Parathyroid adenoma (tissue), 2 donors: ENCODE measurements around the gene DNAJC16.

Experiments used
- H2AFZ ChIP-seq: fragments of 300-600 bp; sonication (generic); one replicate; pipeline ENCODE4 v1.7.0; 2017; ENCODE audit warnings: antibody characterized with exemption, mild to moderate bottlenecking
- H3K27ac ChIP-seq: fragments of 300-600 bp; sonication (generic); one replicate; pipeline ENCODE4 v1.7.0; 2017
- H3K27me3 ChIP-seq: fragments of 300-600 bp; sonication (generic); one replicate; pipeline ENCODE4 v1.7.0; 2017; ENCODE audit warnings: low read length; ENCODE audit not compliant: control insufficient read depth, insufficient read depth
- H3K36me3 ChIP-seq: fragments of 300-600 bp; sonication (generic); one replicate; pipeline ENCODE4 v1.7.0; 2017; ENCODE audit warnings: low read length; ENCODE audit not compliant: control insufficient read depth, insufficient read depth
- H3K4me1 ChIP-seq: fragments of 300-600 bp; sonication (generic); one replicate; pipeline ENCODE4 v1.7.0; 2017; ENCODE audit warnings: control low read depth
- H3K4me2 ChIP-seq: fragments of 300-600 bp; sonication (generic); one replicate; pipeline ENCODE4 v1.7.0; 2017; ENCODE audit warnings: low read length
- H3K4me3 ChIP-seq: fragments of 300-600 bp; sonication (generic); one replicate; pipeline ENCODE4 v1.7.0; 2017; ENCODE audit warnings: low read depth, low read length
- H3K79me2 ChIP-seq: fragments of 300-600 bp; sonication (generic); one replicate; pipeline ENCODE4 v1.7.0; 2017; ENCODE audit warnings: control low read depth
- H3K9ac ChIP-seq: fragments of 300-600 bp; sonication (generic); one replicate; pipeline ENCODE4 v1.7.0; 2017; ENCODE audit warnings: mild to moderate bottlenecking
- H3K9me3 ChIP-seq: fragments of 300-600 bp; sonication (generic); one replicate; pipeline ENCODE4 v1.7.0; 2017; ENCODE audit warnings: low read length; ENCODE audit not compliant: control insufficient read depth
- CTCF ChIP-seq: fragments of 300-600 bp; sonication (generic); IDR thresholded peaks from one replicate; pipeline ENCODE4 v1.7.0; 2017; ENCODE audit warnings: antibody characterized with exemption, mild to moderate bottlenecking
- donor health status: primary hyperparathyroidism.

Gene DNAJC16

DNA sequence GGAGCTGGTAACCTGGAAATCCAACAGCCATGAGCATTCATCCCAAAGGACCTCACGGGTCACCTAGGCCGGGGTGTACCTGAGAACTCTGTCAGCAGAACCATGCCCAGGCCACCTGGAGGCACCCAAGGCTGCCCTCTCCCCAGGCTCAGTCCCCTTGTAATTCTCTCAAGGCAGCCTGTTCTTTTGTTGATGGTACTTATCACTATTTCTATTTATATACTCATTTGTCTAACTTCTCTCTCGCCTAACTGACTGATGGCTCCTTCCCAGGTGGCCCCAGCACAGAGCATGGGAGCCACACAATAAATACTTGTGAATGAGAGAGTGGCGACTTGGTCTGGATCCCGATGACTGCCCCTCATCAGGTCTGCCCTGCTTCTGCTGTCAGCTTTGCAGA lies 19.4 kb upstream of the DNAJC16 start:
- Histone ChIP-seq H3K4me3 (no peak overlapping the region), H3K4me1 (no peaks in the 10 kb centered on the region), H3K9ac (no peak overlapping the region), H2AFZ (no peak overlapping the region), H3K9me3 (no peaks in the 10 kb centered on the region), H3K27ac (no peak overlapping the region), H3K36me3 (no peaks in the 10 kb centered on the region), H3K27me3 (no peaks in the 10 kb centered on the region), H3K4me2 (no peak overlapping the region), H3K79me2 (no peaks in the 10 kb centered on the region)
- TF ChIP-seq CTCF = no peak

- Histone ChIP-seq H3K27me3 (no peaks in the 10 kb centered on the region), H3K4me3 (no peak overlapping the region), H3K4me1 (no peaks in the 10 kb centered on the region), H3K9me3 (no peaks in the 10 kb centered on the region), H3K4me2 (no peak overlapping the region), H3K27ac (no peak overlapping the region), H3K9ac (no peak overlapping the region), H3K36me3 (no peaks in the 10 kb centered on the region), H3K79me2 (no peaks in the 10 kb centered on the region), H2AFZ (no peak overlapping the region)
- TF ChIP-seq CTCF = no peak
These were observed 17.8 kb upstream of the DNAJC16 start for GRCh38 chr1:15508700-15509487.

- no peaks in the 10 kb centered on the region for H3K9me3 ChIP-seq
- no peaks in the 10 kb centered on the region for H3K36me3 ChIP-seq
- H3K27ac ChIP-seq = no peak overlapping the region
- no peaks in the 10 kb centered on the region for H3K4me1 ChIP-seq
- H3K4me3 ChIP-seq = no peak overlapping the region
- no peak for TF ChIP-seq CTCF
- H3K9ac ChIP-seq = no peak overlapping the region
- no peak overlapping the region for H2AFZ ChIP-seq
- no peak overlapping the region for H3K4me2 ChIP-seq
- no peaks in the 10 kb centered on the region for H3K79me2 ChIP-seq
- H3K27me3 ChIP-seq = no peaks in the 10 kb centered on the region
These were observed 17.1 kb upstream of the DNAJC16 start for GRCh38 chr1:15509586-15509985.

DNA sequence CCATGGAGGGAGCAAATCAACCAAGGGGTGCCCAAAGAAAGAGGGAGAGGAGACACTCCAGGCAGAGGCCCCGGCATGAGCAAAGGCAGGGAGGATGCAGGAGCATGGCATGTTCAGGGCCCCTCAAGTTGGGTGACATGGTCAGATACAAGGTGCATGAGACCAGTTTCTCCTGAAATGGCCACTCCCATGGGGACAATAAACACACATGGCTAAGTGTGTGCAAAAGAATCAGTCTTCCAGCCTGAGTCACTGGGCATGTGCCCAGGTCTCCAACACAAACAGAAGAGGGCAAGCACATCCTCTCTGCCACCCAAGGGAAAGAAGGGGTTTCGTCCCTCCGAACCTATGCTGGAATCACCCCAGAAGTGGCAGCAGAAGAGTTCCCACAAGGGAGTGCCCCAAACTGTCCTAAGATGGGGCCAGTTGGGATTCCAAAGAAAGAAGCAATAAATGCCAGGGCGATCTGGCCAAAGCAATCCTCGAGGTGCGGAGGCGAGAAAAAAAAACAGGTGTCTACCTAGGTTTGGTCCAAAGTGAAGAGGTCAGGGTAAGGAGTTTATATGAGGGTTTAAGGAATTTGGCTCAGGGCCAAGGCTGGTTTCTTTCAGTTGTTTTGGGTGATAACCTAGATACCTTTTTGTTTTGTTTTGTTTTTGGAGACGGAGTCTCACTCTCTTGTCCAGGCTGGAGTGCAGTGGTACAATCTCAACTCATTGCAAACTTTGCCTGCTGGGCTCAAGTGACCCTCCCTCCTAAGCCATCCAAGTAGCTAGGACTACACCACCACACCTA lies 15.8 kb upstream of the DNAJC16 start:
- H3K4me2 ChIP-seq = no peak overlapping the region
- no peaks in the 10 kb centered on the region for H3K4me1 ChIP-seq
- H3K4me3 ChIP-seq = no peak overlapping the region
- no peaks in the 10 kb centered on the region for H3K36me3 ChIP-seq
- H3K9ac ChIP-seq = no peak overlapping the region
- H3K79me2 ChIP-seq = no peaks in the 10 kb centered on the region
- no peaks in the 10 kb centered on the region for H3K9me3 ChIP-seq
- H2AFZ ChIP-seq = no peak overlapping the region
- H3K27ac ChIP-seq = no peak overlapping the region
- no peaks in the 10 kb centered on the region for H3K27me3 ChIP-seq
- no peak for TF ChIP-seq CTCF
